ENCODE measurements around the gene LRCH2. TPM values are rescaled to one million over a fixed set of nuclear protein-coding genes. Genes with fewer than 3 reads are reported as not detected.

The LRCH2 gene
- total RNA-seq, 1 donor from 2014 or later: 0.75 TPM

DNA sequence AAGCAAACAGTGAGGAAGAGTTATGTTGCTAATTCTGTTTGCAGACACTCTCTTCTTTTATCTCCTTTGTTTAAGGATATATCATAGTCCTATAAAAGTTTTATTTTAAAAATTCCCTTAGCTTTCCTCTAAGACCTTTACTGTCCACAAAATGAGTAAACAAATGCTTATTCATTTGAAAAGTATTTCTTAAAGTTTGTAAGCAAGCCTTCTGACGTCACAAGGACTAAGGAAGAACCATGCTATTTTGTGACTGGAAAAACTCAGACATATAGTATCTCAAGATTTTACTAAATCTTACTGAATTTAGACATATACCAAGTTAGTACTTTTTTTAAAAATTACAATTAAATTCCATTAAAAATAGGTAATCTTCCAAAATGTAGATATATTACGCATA lies 49.9 kb downstream of the LRCH2 start:
- TF ChIP-seq, protein P1, sequence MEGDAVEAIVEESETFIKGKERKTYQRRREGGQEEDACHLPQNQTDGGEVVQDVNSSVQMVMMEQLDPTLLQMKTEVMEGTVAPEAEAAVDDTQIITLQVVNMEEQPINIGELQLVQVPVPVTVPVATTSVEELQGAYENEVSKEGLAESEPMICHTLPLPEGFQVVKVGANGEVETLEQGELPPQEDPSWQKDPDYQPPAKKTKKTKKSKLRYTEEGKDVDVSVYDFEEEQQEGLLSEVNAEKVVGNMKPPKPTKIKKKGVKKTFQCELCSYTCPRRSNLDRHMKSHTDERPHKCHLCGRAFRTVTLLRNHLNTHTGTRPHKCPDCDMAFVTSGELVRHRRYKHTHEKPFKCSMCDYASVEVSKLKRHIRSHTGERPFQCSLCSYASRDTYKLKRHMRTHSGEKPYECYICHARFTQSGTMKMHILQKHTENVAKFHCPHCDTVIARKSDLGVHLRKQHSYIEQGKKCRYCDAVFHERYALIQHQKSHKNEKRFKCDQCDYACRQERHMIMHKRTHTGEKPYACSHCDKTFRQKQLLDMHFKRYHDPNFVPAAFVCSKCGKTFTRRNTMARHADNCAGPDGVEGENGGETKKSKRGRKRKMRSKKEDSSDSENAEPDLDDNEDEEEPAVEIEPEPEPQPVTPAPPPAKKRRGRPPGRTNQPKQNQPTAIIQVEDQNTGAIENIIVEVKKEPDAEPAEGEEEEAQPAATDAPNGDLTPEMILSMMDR (conservative IDR thresholded peaks at IDR 0.05; ENCODE audit: low read depth, low read length): no peak
- no peak overlapping the region for H3K4me3 ChIP-seq (ENCODE audit: low read depth, low read length)
- no peak for DNase-seq (ENCODE audit: low read depth)

DNA sequence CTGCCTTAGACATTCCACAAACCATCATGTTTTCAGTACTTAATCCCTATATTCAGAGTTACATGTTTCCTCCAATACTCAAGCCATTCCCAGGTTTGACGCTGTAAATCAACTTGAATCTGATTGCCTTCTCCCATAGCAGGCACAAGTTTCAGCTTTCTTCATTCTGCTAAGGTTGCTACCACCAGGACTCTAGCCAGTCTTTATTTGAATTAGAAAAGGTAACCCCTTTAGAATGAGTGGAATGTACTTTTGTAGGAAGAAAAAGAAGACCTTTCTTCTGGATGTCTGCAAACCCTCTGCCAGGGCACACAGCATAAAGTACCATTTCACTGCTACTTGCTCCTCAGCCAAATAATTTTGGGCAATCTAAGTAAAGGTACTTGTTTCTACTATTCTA lies 55.4 kb downstream of the LRCH2 start:
- DNase-seq (ENCODE audit: low read depth): no peak
- TF ChIP-seq, protein P1 (conservative IDR thresholded peaks at IDR 0.05; ENCODE audit: low read depth, low read length): no peak
- no peak overlapping the region for H3K4me3 ChIP-seq (ENCODE audit: low read depth, low read length)

DNA sequence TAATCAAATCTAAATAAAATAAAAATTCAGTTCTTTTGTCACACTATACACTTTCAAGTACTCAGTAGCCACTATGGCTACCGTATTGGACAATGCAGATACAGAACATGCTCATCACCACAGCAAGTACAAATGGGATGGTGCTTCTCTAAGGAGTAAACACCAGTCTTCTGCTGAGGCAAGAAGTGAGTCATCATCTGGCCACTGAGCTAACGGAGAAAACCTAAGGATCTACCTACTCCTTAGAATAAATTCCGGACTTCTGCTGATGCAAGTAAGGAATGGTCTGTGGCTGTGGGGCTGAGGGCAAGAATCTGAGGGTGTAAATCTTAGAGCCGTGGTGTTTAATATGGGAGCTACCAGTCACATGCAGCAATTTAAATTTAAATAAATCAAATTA lies 56.0 kb downstream of the LRCH2 start:
- no peak for DNase-seq (ENCODE audit: low read depth)
- TF ChIP-seq, protein P1 (conservative IDR thresholded peaks at IDR 0.05; ENCODE audit: low read depth, low read length): no peak
- H3K4me3 ChIP-seq (ENCODE audit: low read depth, low read length): no peak overlapping the region

DNA sequence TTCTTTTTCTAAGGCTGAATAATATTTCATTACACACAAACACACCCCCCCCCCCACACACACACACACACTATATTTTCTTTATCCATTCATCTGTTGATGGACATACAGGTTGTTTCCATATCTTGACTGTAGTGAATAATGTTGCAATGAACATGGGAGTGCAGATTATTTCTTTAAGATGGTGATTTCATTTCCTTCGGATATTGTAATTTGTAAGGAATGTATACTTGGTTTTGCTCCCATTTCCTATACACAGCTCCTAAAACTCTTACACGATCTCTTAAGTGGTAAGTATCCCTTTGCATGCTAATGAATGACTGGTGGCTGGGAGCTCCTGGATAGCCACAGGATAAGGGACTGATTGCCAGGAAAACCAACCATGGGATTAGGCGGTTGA lies 59.3 kb downstream of the LRCH2 start:
- no peak overlapping the region for H3K4me3 ChIP-seq (ENCODE audit: low read depth, low read length)
- no peak for DNase-seq (ENCODE audit: low read depth)
- TF ChIP-seq, protein P1 (conservative IDR thresholded peaks at IDR 0.05; ENCODE audit: low read depth, low read length): no peak

DNA sequence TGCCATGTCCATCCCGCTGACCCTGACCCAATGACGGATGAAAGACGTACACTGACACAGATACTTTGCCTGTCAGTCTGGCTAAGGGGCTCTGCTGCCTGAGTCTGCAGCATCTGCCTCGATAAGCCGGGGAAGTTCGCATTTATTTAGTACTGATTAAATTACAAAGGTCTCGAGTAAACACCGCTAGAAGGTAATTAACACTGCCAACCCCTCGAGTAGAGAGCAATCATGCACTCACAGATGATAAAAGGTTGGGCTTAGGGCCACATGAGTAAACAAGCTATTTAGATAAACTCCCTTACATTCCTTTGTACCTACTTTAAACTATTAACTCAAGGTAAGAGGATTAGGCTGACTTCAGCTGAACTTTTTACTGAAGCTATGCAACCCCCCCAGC lies 60.7 kb downstream of the LRCH2 start:
- DNase-seq (ENCODE audit: low read depth): no peak
- H3K4me3 ChIP-seq (ENCODE audit: low read depth, low read length): no peak overlapping the region
- TF ChIP-seq, protein P1 (conservative IDR thresholded peaks at IDR 0.05; ENCODE audit: low read depth, low read length): no peak

DNA sequence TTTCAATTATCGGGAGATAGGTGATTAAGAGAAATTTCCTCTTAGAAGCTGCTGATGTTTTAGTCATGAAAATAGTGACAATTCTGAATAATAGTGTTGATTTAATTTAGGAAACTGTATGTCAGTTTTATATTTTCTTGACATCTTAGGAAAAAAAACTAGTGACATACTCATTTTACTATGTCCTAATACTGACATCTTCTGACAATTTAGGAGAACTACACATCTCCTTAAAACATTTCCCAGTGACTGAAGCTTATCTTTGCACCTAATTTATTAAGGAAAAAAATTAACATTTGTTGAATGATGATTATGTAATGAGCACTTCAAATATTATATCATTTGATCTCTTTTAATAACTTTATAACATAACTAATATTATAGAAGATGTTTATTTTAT lies 86.7 kb downstream of the LRCH2 start:
- TF ChIP-seq, protein P1 (conservative IDR thresholded peaks at IDR 0.05; ENCODE audit: low read depth, low read length): no peak
- DNase-seq (ENCODE audit: low read depth): no peak
- no peak overlapping the region for H3K4me3 ChIP-seq (ENCODE audit: low read depth, low read length)

DNA sequence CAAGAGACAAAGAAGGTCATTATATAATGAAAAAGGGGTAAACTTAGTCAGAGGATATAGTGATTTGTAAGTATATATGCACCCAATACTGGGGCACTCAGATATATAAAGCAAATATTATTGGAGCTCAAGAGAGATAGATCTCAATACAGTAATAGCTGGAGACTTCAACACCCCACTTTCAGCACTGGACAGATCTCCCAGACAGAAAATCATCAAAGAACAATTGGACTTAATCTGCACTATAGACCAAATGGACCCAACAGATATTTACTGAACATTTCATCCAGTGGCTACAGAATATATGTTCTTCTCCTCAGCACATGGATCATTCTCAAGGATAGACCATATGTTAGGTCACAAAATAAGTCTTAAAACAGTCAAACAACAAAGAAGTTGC lies 91.8 kb downstream of the LRCH2 start:
- no peak for DNase-seq (ENCODE audit: low read depth)
- H3K4me3 ChIP-seq (ENCODE audit: low read depth, low read length): no peak overlapping the region
- TF ChIP-seq, protein P1 (conservative IDR thresholded peaks at IDR 0.05; ENCODE audit: low read depth, low read length): no peak
